H9 (cell line): ENCODE results near the gene DNHD1. TPM values are rescaled to one million over a fixed set of nuclear protein-coding genes. Genes with fewer than 3 reads are reported as not detected.

Experiments used
- DNase-seq: peaks from one replicate; pipeline ENCODE4 v3.0.0-alpha.2; 2017
- H2AFZ ChIP-seq: one replicate; pipeline ENCODE4 v1.6.1; 2013; ENCODE audit warnings: mild to moderate bottlenecking, low read length, control low read depth, moderate library complexity
- H2AK5ac ChIP-seq: 2 replicates; pipeline ENCODE4 v1.6.1; 2013; ENCODE audit warnings: low read length, control low read depth, mixed read lengths; ENCODE audit not compliant: insufficient read length
- H2BK120ac ChIP-seq: one replicate; pipeline ENCODE4 v1.6.1; 2013; ENCODE audit warnings: low read depth, mild to moderate bottlenecking, low read length, control low read depth, inconsistent platforms; ENCODE audit not compliant: poor library complexity, severe bottlenecking
- H2BK12ac ChIP-seq: 2 replicates; pipeline ENCODE4 v1.6.1; 2013; ENCODE audit warnings: low read length, control low read depth, mixed read lengths, low read depth; ENCODE audit not compliant: insufficient read length
- H2BK15ac ChIP-seq: 2 replicates; pipeline ENCODE4 v1.6.1; 2013; ENCODE audit warnings: low read depth, low read length, control low read depth
- H2BK20ac ChIP-seq: one replicate; pipeline ENCODE4 v1.6.1; 2013; ENCODE audit warnings: low read depth, mild to moderate bottlenecking, low read length, control low read depth, inconsistent platforms; ENCODE audit not compliant: poor library complexity, severe bottlenecking
- H2BK5ac ChIP-seq: 2 replicates; pipeline ENCODE4 v1.6.1; 2013; ENCODE audit warnings: low read length, control low read depth, mixed read lengths; ENCODE audit not compliant: insufficient read length
- H3K14ac ChIP-seq: 2 replicates; pipeline ENCODE4 v1.6.1; 2013; ENCODE audit warnings: low read length, control low read depth; ENCODE audit not compliant: insufficient read depth
- H3K18ac ChIP-seq: 2 replicates; pipeline ENCODE4 v1.6.1; 2013; ENCODE audit warnings: low read depth, mild to moderate bottlenecking, mixed read lengths, low read length, control low read depth; ENCODE audit not compliant: insufficient read length
- H3K23ac ChIP-seq: 2 replicates; pipeline ENCODE4 v1.6.1; 2013; ENCODE audit warnings: low read length, control low read depth, mixed read lengths, low read depth; ENCODE audit not compliant: insufficient read length
- H3K23me2 ChIP-seq: 2 replicates; pipeline ENCODE4 v1.6.1; 2013; ENCODE audit warnings: low read depth, mild to moderate bottlenecking, mixed read lengths, low read length, control low read depth; ENCODE audit not compliant: insufficient read length, poor library complexity, severe bottlenecking
- H3K27ac ChIP-seq: 2 replicates; pipeline ENCODE4 v1.5.1; 2013; ENCODE audit warnings: low read length, control low read depth, mixed read lengths, low read depth; ENCODE audit not compliant: insufficient read length
- H3K27me3 ChIP-seq: 2 replicates; pipeline ENCODE4 v1.6.1; 2013; ENCODE audit warnings: low read length, control low read depth, inconsistent platforms; ENCODE audit not compliant: insufficient read depth
- H3K4ac ChIP-seq: 2 replicates; pipeline ENCODE4 v1.6.1; 2013; ENCODE audit warnings: low read depth, mild to moderate bottlenecking, control low read depth, inconsistent platforms, low read length, moderate library complexity
- H3K4me1 ChIP-seq: 2 replicates; pipeline ENCODE4 v1.6.1; 2013; ENCODE audit warnings: low read length, control low read depth, inconsistent platforms; ENCODE audit not compliant: insufficient read depth
- H3K4me2 ChIP-seq: 2 replicates; pipeline ENCODE4 v1.6.1; 2013; ENCODE audit warnings: low read length, control low read depth, mixed read lengths; ENCODE audit not compliant: insufficient read length, insufficient read depth
- H3K56ac ChIP-seq: 2 replicates; pipeline ENCODE4 v1.6.1; 2013; ENCODE audit warnings: low read depth, mild to moderate bottlenecking, mixed read lengths, low read length, control low read depth; ENCODE audit not compliant: insufficient read length
- H3K79me1 ChIP-seq: 2 replicates; pipeline ENCODE4 v1.6.1; 2013; ENCODE audit warnings: low read depth, mild to moderate bottlenecking, moderate library complexity, low read length, control low read depth, inconsistent platforms; ENCODE audit not compliant: insufficient read depth, poor library complexity, severe bottlenecking
- H3K79me2 ChIP-seq: 2 replicates; pipeline ENCODE4 v1.6.1; 2013; ENCODE audit warnings: low read length, control low read depth, inconsistent platforms; ENCODE audit not compliant: insufficient read depth
- H3K9ac ChIP-seq: 2 replicates; pipeline ENCODE4 v1.6.1; 2013; ENCODE audit warnings: low read length, control low read depth, mixed read lengths; ENCODE audit not compliant: insufficient read length; ENCODE audit errors: extremely low read depth
- H3K9me3 ChIP-seq: one replicate; pipeline ENCODE4 v1.6.1; 2013; ENCODE audit warnings: low read depth, low read length, inconsistent platforms; ENCODE audit not compliant: control insufficient read depth
- H3T11ph ChIP-seq: one replicate; pipeline ENCODE4 v1.6.1; 2013; ENCODE audit warnings: mild to moderate bottlenecking, low read length, control low read depth, inconsistent platforms
- H4K20me1 ChIP-seq: one replicate; pipeline ENCODE4 v1.6.1; 2013; ENCODE audit not compliant: control insufficient read depth, insufficient read length, insufficient read depth
- H4K5ac ChIP-seq: 2 replicates; pipeline ENCODE4 v1.6.1; 2013; ENCODE audit warnings: low read depth, mild to moderate bottlenecking, mixed read lengths, low read length, control low read depth; ENCODE audit not compliant: insufficient read length
- H4K8ac ChIP-seq: replicated peaks from 2 replicates; pipeline ENCODE4 v1.6.1; 2013; ENCODE audit warnings: low read length, control low read depth, mixed read lengths, low read depth; ENCODE audit not compliant: insufficient read length
- H4K91ac ChIP-seq: 2 replicates; pipeline ENCODE4 v1.6.1; 2013; ENCODE audit warnings: low read depth, mild to moderate bottlenecking, moderate library complexity, mixed read lengths, low read length, control low read depth; ENCODE audit not compliant: insufficient read length
- H3K27ac Mint-ChIP-seq, 3 experiments: 2 replicates in 2 of 3; 3 replicates in 1 of 3; pipeline ENCODE4 v1.8.0; 2020 to 2021; ENCODE audit warnings: mixed read lengths in 3 of 3, mild to moderate bottlenecking in 1 of 3, moderate library complexity in 1 of 3
- H3K27me3 Mint-ChIP-seq: 2 replicates; pipeline ENCODE4 v1.8.0; 2021; ENCODE audit warnings: low read depth, mild to moderate bottlenecking, moderate library complexity, mixed read lengths
- H3K36me3 Mint-ChIP-seq, 3 experiments: 2 replicates in 2 of 3; 3 replicates in 1 of 3; pipeline ENCODE4 v1.8.0; 2020 to 2021; ENCODE audit warnings: low read depth in 3 of 3, mixed read lengths in 3 of 3; ENCODE audit not compliant: insufficient read depth in 1 of 3
- H3K4me1 Mint-ChIP-seq, 2 experiments: 2 replicates each; pipeline ENCODE4 v1.8.0; 2020; ENCODE audit warnings: mixed read lengths in 2 of 2
- H3K4me3 Mint-ChIP-seq, 2 experiments: 2 replicates in 1 of 2; 3 replicates in 1 of 2; pipeline ENCODE4 v1.8.0; 2020 to 2021; ENCODE audit warnings: mild to moderate bottlenecking in 2 of 2, mixed read lengths in 2 of 2, moderate library complexity in 1 of 2
- H3K9me3 Mint-ChIP-seq, 2 experiments: 2 replicates in 1 of 2; 3 replicates in 1 of 2; pipeline ENCODE4 v1.8.0; 2020; ENCODE audit warnings: mild to moderate bottlenecking in 2 of 2, mixed read lengths in 2 of 2, moderate library complexity in 1 of 2
- WGBS: extraction: QIAGEN DNeasy Blood & Tissue Kit; methylation state at CpG from one replicate; pipeline ENCODE4 v1.1.7; 2013; ENCODE audit warnings: missing lambda C conversion rate, low lambda C conversion rate, mixed read lengths; ENCODE audit not compliant: insufficient read length; ENCODE audit errors: extremely low coverage; 5-methylcytosine and 5-hydroxymethylcytosine counted together
- total RNA-seq: library from RNA; stranded (reverse); gene quantifications from 2 replicates; pipeline ENCODE4 v1.2.1, GENCODE V29; 2021
- TF ChIP-seq, protein P1 (sequence below): fragments of 200-600 bp; sonication (generic); conservative IDR thresholded peaks from 3 replicates; pipeline ENCODE4 v1.8.0; 2021; ENCODE audit warnings: antibody characterized with exemption, mild to moderate bottlenecking

Gene DNHD1
- total RNA-seq, 1 experiment from 2014 or later, result 3.5 TPM

DNA sequence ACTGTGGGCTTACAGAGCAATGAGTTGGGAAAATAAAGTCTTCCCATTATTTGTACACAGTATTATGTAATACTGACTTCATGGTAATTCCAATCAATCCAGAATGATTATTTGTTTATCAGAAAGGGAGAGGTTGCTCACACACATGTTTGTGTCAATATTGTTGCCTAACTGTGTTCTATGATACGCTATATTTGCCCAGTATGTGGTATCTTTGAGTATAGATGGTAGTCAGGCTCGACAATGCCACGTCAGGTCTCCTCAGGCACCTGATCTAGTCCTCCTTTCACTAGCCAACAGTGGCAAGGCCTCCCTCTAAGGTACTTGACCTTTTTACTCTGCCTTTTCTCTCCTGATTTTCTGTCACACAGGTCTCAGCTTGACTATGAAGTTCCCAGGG, 5.3 kb downstream of the DNHD1 start:
- peaks cover 6 to 14% (median 8%) of the 10 kb centered on the region in 3 experiments; a peak in 3 of 7 replicates for H3K36me3 Mint-ChIP-seq
- H4K91ac ChIP-seq, result no peak overlapping the region
- no peak overlapping the region for H4K8ac ChIP-seq
- no peak overlapping the region for H2BK5ac ChIP-seq
- TF ChIP-seq, protein P1, sequence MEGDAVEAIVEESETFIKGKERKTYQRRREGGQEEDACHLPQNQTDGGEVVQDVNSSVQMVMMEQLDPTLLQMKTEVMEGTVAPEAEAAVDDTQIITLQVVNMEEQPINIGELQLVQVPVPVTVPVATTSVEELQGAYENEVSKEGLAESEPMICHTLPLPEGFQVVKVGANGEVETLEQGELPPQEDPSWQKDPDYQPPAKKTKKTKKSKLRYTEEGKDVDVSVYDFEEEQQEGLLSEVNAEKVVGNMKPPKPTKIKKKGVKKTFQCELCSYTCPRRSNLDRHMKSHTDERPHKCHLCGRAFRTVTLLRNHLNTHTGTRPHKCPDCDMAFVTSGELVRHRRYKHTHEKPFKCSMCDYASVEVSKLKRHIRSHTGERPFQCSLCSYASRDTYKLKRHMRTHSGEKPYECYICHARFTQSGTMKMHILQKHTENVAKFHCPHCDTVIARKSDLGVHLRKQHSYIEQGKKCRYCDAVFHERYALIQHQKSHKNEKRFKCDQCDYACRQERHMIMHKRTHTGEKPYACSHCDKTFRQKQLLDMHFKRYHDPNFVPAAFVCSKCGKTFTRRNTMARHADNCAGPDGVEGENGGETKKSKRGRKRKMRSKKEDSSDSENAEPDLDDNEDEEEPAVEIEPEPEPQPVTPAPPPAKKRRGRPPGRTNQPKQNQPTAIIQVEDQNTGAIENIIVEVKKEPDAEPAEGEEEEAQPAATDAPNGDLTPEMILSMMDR, result no peak
- DNase-seq, result no peak
- no peak overlapping the region for H2AFZ ChIP-seq
- H3K79me2 ChIP-seq, result no peaks in the 10 kb centered on the region
- no peak overlapping the region for H3K14ac ChIP-seq
- H3K18ac ChIP-seq, result no peak overlapping the region
- no peaks in the 10 kb centered on the region for H3K27me3 ChIP-seq
- no peaks in the 10 kb centered on the region for H3K4me1 ChIP-seq
- no peak overlapping the region for H3K4me3 Mint-ChIP-seq
- H3K4ac ChIP-seq, result no peak overlapping the region
- H3K23ac ChIP-seq, result no peak overlapping the region
- H3K9ac ChIP-seq, result no peak overlapping the region
- H3K4me1 Mint-ChIP-seq, result peaks cover 2 to 3% of the 10 kb centered on the region in 2 experiments
- H2BK12ac ChIP-seq, result no peak overlapping the region
- no peaks in the 10 kb centered on the region for H3K9me3 ChIP-seq
- no peak overlapping the region for H4K5ac ChIP-seq
- H2BK15ac ChIP-seq, result no peak overlapping the region
- H3K27me3 Mint-ChIP-seq, result no peaks in the 10 kb centered on the region
- no peak overlapping the region for H2BK20ac ChIP-seq
- H2AK5ac ChIP-seq, result no peak overlapping the region
- H3K23me2 ChIP-seq, result no peaks in the 10 kb centered on the region
- H3T11ph ChIP-seq, result no peak overlapping the region
- H4K20me1 ChIP-seq, result no peaks in the 10 kb centered on the region
- no peaks in the 10 kb centered on the region for H3K79me1 ChIP-seq
- H3K9me3 Mint-ChIP-seq, result no peaks in the 10 kb centered on the region
- no CpG with 5 or more reads among the region's 3 CpGs for WGBS
- H3K27ac ChIP-seq, result no peak overlapping the region
- no peak overlapping the region for H3K56ac ChIP-seq
- H3K4me2 ChIP-seq, result no peak overlapping the region
- H3K27ac Mint-ChIP-seq, result no peak overlapping the region
- no peak overlapping the region for H2BK120ac ChIP-seq
